ENCODE measurements around the gene WNT4. TPM values are rescaled to one million over a fixed set of nuclear protein-coding genes. Genes with fewer than 3 reads are reported as not detected.

Gene WNT4
- total and polyA plus RNA-seq, 3 experiments from 2014 or later = 0.08 TPM; not detected in 2

DNA sequence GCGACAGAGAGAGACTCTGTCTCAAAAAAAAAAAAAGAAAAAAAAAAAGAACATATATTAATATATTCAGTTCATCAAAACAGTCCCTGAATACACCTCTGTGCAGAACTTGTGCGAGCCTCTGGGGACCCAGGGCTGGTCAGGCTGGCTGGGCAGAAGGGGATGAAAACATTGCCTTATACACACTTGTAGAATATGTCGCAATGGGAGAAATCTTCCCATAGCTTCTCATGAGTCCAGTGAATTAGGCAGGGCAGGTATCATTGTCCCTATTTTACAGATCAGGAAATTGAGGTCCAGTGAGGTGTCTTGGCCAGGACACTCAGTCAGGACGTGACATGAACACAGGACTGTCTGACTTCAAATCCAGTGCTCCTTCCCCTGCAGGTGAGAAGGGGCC lies 12.6 kb upstream of the WNT4 start:
- DNase-seq = no peak
- no peak overlapping the region for H3K4me3 Mint-ChIP-seq
- Histone ChIP-seq H3K27me3 (ENCODE audit: insufficient read depth, low read length, poor library complexity, severe bottlenecking) (peaks cover 10% of the 10 kb centered on the region), H3K9me3 (ENCODE audit: low read length) (no peaks in the 10 kb centered on the region), H3K4me3 (ENCODE audit: low read length) (no peak overlapping the region), H3K4me1 (ENCODE audit: insufficient read depth, low read length) (no peaks in the 10 kb centered on the region), H3K36me3 (ENCODE audit: insufficient read depth, low read length) (no peaks in the 10 kb centered on the region), H3K27ac (ENCODE audit: low read depth, low read length) (no peak overlapping the region)
- no peak overlapping the region for H3K27ac Mint-ChIP-seq
- H3K27me3 Mint-ChIP-seq = peaks cover 10 to 39% of the 10 kb centered on the region in 2 donors
- POLR2A ChIA-PET = no interaction called here
- H3K9me3 Mint-ChIP-seq = no peaks in the 10 kb centered on the region
- peaks cover 0 to 4% (median 0%) of the 10 kb centered on the region in 3 donors for H3K4me1 Mint-ChIP-seq
- CTCF ChIA-PET = no interaction called here
- H3K36me3 Mint-ChIP-seq = no peaks in the 10 kb centered on the region

GRCh38 chr1:22154626-22155025 lies 11.7 kb upstream of the WNT4 start:
- H3K27ac ChIP-seq (ENCODE audit: low read depth, low read length) = no peak overlapping the region
- ChIA-PET CTCF (no interaction called here), POLR2A (no interaction called here)
- peaks cover 10% of the 10 kb centered on the region for H3K27me3 ChIP-seq (ENCODE audit: insufficient read depth, low read length, poor library complexity, severe bottlenecking)
- Mint-ChIP-seq H3K4me1 (peaks cover 0 to 4% (median 0%) of the 10 kb centered on the region in 3 donors), H3K36me3 (no peaks in the 10 kb centered on the region), H3K4me3 (peak overlapping the region in 1 of 7 donors; percentile 61), H3K9me3 (no peaks in the 10 kb centered on the region), H3K27ac (no peak overlapping the region), H3K27me3 (peaks cover 10 to 44% of the 10 kb centered on the region in 2 donors)
- H3K36me3 ChIP-seq (ENCODE audit: insufficient read depth, low read length) = no peaks in the 10 kb centered on the region
- DNase-seq = no peak
- no peaks in the 10 kb centered on the region for H3K4me1 ChIP-seq (ENCODE audit: insufficient read depth, low read length)
- H3K4me3 ChIP-seq (ENCODE audit: low read length) = no peak overlapping the region
- H3K9me3 ChIP-seq (ENCODE audit: low read length) = no peaks in the 10 kb centered on the region

DNA sequence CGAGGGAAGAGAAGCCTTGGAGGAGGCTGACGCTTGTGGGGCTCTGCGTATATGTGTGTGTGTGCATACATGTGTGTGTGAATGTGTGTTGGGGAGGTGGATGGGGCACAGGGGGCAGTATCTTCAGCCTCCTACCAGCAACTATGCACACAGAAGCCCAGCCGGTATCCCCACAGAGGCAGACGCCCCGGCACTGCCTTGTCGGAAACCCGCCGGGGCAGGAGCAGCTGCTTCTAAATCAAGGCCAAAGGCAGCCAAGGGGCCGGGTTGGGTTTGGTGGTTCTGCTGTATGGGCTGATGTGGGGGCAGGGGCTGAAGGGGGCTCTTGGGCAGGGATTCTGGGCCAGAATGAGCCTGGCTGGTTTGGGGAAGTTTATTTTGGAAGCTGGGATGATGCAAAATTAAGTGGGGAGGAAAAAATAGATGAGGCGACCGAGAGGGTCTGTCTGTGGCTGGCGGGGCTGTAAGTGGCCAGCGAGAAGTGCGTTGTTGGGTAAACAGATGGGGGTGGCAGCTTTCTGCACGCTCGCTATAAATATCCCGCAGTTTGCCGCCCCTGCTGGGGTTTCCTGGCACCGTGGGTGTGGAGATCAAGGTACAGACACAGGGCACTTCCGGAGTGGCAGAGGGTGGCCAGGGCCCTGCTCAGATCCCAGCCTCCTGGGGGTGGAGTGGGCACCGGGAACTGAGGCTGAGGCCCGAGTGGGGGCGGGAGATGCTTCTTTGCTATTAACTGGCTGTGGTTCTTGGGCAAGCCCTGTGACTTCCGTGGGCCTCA lies 11.0 kb upstream of the WNT4 start:
- H3K27me3 Mint-ChIP-seq = peaks cover 10 to 50% of the 10 kb centered on the region in 2 donors
- H3K4me3 Mint-ChIP-seq = peak overlapping the region in 1 of 7 donors; percentile 61
- no peak for DNase-seq
- no peaks in the 10 kb centered on the region for H3K4me1 ChIP-seq (ENCODE audit: insufficient read depth, low read length)
- H3K9me3 ChIP-seq (ENCODE audit: low read length) = no peaks in the 10 kb centered on the region
- H3K27ac Mint-ChIP-seq = no peak overlapping the region
- no peak overlapping the region for H3K27ac ChIP-seq (ENCODE audit: low read depth, low read length)
- peaks cover 0 to 4% (median 0%) of the 10 kb centered on the region in 3 donors for H3K4me1 Mint-ChIP-seq
- POLR2A ChIA-PET = no interaction called here
- no peaks in the 10 kb centered on the region for H3K36me3 Mint-ChIP-seq
- H3K4me3 ChIP-seq (ENCODE audit: low read length) = no peak overlapping the region
- no peaks in the 10 kb centered on the region for H3K36me3 ChIP-seq (ENCODE audit: insufficient read depth, low read length)
- peaks cover 10% of the 10 kb centered on the region for H3K27me3 ChIP-seq (ENCODE audit: insufficient read depth, low read length, poor library complexity, severe bottlenecking)
- no peaks in the 10 kb centered on the region for H3K9me3 Mint-ChIP-seq
- CTCF ChIA-PET = no interaction called here

DNA sequence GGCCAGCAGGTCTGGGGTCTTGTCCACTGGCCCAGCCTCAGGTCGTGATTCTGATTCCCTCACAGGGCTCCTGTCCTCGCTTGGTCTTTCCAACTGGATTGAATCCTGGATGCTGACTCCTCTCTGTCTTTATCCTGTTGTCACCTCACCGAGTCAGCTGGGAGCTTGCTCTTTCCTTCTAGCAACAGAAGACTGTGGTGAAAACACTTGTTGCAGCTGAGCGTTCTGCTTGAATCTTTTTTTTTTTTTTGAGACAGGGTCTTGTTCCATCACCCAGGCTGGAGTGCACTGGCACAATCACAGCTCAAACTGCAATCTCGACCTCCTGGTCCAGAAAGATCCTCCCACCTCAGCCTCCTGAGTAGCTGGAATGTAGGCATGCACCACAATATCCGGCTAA lies 8.0 kb upstream of the WNT4 start:
- H3K4me1 Mint-ChIP-seq = peaks cover 0 to 4% (median 0%) of the 10 kb centered on the region in 3 donors
- H3K4me3 Mint-ChIP-seq = no peak overlapping the region
- Histone ChIP-seq H3K9me3 (ENCODE audit: low read length) (no peaks in the 10 kb centered on the region), H3K4me1 (ENCODE audit: insufficient read depth, low read length) (no peaks in the 10 kb centered on the region), H3K4me3 (ENCODE audit: low read length) (no peak overlapping the region), H3K27me3 (ENCODE audit: insufficient read depth, low read length, poor library complexity, severe bottlenecking) (peaks cover 15% of the 10 kb centered on the region), H3K36me3 (ENCODE audit: insufficient read depth, low read length) (no peaks in the 10 kb centered on the region), H3K27ac (ENCODE audit: low read depth, low read length) (no peak overlapping the region)
- POLR2A ChIA-PET = no interaction called here
- H3K9me3 Mint-ChIP-seq = no peaks in the 10 kb centered on the region
- CTCF ChIA-PET = no interaction called here
- DNase-seq = no peak
- H3K27ac Mint-ChIP-seq = no peak overlapping the region
- H3K36me3 Mint-ChIP-seq = no peaks in the 10 kb centered on the region
- H3K27me3 Mint-ChIP-seq = peaks cover 27 to 67% of the 10 kb centered on the region in 2 donors

DNA sequence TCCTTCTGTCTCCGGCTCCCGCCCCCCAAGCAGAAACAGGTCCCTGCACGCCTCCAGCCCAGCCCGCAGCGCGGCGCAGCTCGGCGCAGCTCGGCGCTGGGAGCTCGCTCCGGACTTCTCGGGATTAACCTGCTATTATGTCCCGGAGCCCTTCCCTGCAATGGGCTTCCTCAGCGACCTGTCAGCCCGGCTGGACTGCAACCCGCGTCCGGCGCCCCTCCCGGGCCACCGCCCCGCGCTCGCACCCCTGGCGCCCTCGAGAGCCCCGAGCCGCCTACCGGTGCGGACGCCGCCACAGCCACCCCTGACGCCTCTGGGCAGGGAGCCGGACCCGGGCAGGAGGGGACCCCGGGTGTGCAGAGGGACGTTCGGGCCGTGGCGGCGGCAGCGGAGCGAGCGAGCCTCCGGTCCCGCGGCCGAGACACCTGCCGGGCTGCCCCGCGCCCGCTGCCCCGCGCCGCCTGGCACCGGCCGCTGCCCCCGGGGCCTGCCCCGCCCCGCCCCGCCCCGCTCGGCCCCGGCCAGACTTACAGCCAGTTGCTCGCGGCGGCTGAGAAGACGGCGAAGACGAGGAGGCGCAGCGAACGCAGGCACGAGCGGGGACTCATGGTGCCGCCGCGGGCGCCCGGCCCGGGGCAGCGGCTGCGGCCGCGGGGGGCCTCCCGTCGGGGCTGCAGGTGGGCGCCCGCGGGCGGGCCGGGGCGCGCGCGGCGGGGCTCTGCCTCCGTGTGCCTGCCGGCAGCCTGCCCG lies 407 bp downstream of the WNT4 start:
- Histone ChIP-seq H3K4me1 (ENCODE audit: insufficient read depth, low read length) (no peaks in the 10 kb centered on the region), H3K36me3 (ENCODE audit: insufficient read depth, low read length) (no peaks in the 10 kb centered on the region), H3K9me3 (ENCODE audit: low read length) (no peaks in the 10 kb centered on the region), H3K4me3 (ENCODE audit: low read length) (no peak overlapping the region), H3K27ac (ENCODE audit: low read depth, low read length) (no peak overlapping the region), H3K27me3 (ENCODE audit: insufficient read depth, low read length, poor library complexity, severe bottlenecking) (peaks cover 37% of the 10 kb centered on the region)
- POLR2A ChIA-PET = no interaction called here
- Mint-ChIP-seq H3K36me3 (no peaks in the 10 kb centered on the region), H3K4me1 (peaks cover 8 to 19% (median 15%) of the 10 kb centered on the region in 3 donors), H3K9me3 (no peaks in the 10 kb centered on the region), H3K27me3 (peaks cover 48 to 59% of the 10 kb centered on the region in 2 donors), H3K27ac (no peak overlapping the region), H3K4me3 (peak overlapping the region in 5 of 7 donors; percentile 39 to 68 (median 54))
- CTCF ChIA-PET = interaction anchor here (1.2 kb wide), 1 partner anchor 117 kb away, joined by 4 read pairs; no protein-coding TSS in a partner anchor
- no peak for DNase-seq

DNA sequence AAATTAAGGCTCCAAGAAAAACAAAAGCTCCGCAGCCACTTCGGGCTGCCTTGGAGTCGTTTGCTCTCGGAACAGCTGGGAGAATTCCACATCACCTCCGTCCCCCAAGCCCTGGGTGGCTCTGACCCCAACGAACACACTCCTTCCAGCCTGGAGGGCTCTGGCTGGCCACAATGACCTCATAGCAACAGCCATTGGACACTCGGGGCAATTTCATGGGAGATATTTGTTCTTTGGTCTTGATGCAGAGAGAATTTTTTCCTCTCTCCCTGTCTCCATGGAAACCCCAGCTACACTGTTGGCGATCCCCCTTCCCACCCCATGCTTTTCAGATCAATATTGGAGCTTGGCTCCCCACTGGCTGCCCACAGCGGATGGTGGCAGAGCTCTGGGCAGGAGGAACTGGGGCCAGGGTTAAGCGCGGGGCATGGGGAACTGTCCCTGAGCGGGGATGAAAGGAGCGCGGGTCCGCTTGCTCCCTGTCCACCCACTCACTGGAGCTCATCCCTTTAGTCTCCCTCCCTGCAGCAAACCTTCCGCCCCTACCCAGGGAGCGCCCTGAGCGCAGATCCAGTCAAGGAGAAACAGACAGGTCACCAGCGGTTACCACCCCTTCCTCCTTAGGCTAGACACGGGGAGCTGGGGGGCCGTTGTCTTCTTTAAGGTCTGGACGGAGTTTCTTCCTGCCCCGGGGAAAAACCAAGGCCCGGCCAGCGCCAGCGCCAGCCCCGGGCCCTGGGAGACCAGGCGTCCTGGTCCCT lies 1.2 kb downstream of the WNT4 start:
- H3K4me3 Mint-ChIP-seq = peak overlapping the region; percentile 39 to 68 (median 58)
- Histone ChIP-seq H3K4me3 (ENCODE audit: low read length) (no peak overlapping the region), H3K9me3 (ENCODE audit: low read length) (no peaks in the 10 kb centered on the region), H3K36me3 (ENCODE audit: insufficient read depth, low read length) (no peaks in the 10 kb centered on the region), H3K4me1 (ENCODE audit: insufficient read depth, low read length) (no peaks in the 10 kb centered on the region), H3K27me3 (ENCODE audit: insufficient read depth, low read length, poor library complexity, severe bottlenecking) (peaks cover 34% of the 10 kb centered on the region), H3K27ac (ENCODE audit: low read depth, low read length) (no peak overlapping the region)
- no peaks in the 10 kb centered on the region for H3K36me3 Mint-ChIP-seq
- POLR2A ChIA-PET = interaction anchor here (0.6 kb wide), 1 partner anchor 1319 kb away, joined by 5 read pairs; no protein-coding TSS in a partner anchor
- H3K9me3 Mint-ChIP-seq = no peaks in the 10 kb centered on the region
- CTCF ChIA-PET = interaction anchor here (1.1 to 1.9 kb wide), 4 partner anchors 9 to 117 kb away, joined by 3 to 6 read pairs (median 4); no protein-coding TSS in a partner anchor
- H3K27ac Mint-ChIP-seq = no peak overlapping the region
- H3K27me3 Mint-ChIP-seq = peaks cover 46 to 57% of the 10 kb centered on the region in 2 donors
- peaks cover 8 to 19% (median 15%) of the 10 kb centered on the region in 3 donors for H3K4me1 Mint-ChIP-seq
- no peak for DNase-seq

DNA sequence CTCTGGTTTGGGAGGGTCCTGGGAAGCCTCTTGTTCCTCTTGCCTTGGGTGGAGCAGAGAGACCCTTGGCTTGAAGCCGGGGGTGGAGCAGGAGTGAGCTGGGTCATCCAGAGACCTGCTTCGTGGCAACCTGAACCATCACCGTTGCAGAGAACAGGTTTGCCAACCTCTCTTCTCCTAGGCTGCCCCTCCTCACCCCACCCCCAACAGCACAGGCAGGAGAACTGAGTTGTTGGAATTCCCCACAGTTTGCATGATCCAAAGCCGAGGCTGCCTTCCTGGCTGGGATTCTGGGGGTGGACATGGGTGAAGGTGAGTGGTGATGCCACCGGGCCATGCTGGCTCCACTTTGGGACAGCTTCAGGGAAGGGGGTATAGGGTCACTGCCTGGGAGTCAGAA lies 2.2 kb downstream of the WNT4 start:
- POLR2A ChIA-PET = no interaction called here
- no peak overlapping the region for H3K27ac ChIP-seq (ENCODE audit: low read depth, low read length)
- no peaks in the 10 kb centered on the region for H3K36me3 Mint-ChIP-seq

More for the DNA sequence above, 2.2 kb downstream of the WNT4 start:
- Mint-ChIP-seq H3K27me3 (peaks cover 39 to 48% of the 10 kb centered on the region in 2 donors), H3K9me3 (no peaks in the 10 kb centered on the region), H3K27ac (no peak overlapping the region), H3K4me1 (peaks cover 8 to 19% (median 15%) of the 10 kb centered on the region in 3 donors), H3K4me3 (no peak overlapping the region)
- DNase-seq = no peak
- peaks cover 38% of the 10 kb centered on the region for H3K27me3 ChIP-seq (ENCODE audit: insufficient read depth, low read length, poor library complexity, severe bottlenecking)
- no peaks in the 10 kb centered on the region for H3K36me3 ChIP-seq (ENCODE audit: insufficient read depth, low read length)
- H3K4me3 ChIP-seq (ENCODE audit: low read length) = no peak overlapping the region
- H3K4me1 ChIP-seq (ENCODE audit: insufficient read depth, low read length) = no peaks in the 10 kb centered on the region
- CTCF ChIA-PET = interaction anchor here (1.1 to 1.9 kb wide), 3 partner anchors 8 to 35 kb away, joined by 3 to 6 read pairs (median 4); no protein-coding TSS in a partner anchor
- H3K9me3 ChIP-seq (ENCODE audit: low read length) = no peaks in the 10 kb centered on the region
